Neural crest cell (in vitro differentiated cells): ENCODE data around the gene NRG2. TPM values are rescaled to one million over a fixed set of nuclear protein-coding genes. Genes with fewer than 3 reads are reported as not detected.

Source experiments
- DNase-seq: peaks from one replicate; pipeline ENCODE4 v3.0.0; 2021; ENCODE audit warnings: low read depth, mixed read lengths, low spot score
- H3K27ac Mint-ChIP-seq: one replicate; pipeline ENCODE4 v1.8.0; 2021; ENCODE audit warnings: mild to moderate bottlenecking, mixed read lengths; ENCODE audit not compliant: unreplicated experiment
- H3K27me3 Mint-ChIP-seq: 2 replicates; pipeline ENCODE4 v1.8.0; 2021; ENCODE audit warnings: low read depth, mild to moderate bottlenecking, mixed read lengths
- H3K36me3 Mint-ChIP-seq: 2 replicates; pipeline ENCODE4 v1.8.0; 2021; ENCODE audit warnings: low read depth, mild to moderate bottlenecking, mixed read lengths
- H3K4me1 Mint-ChIP-seq: 2 replicates; pipeline ENCODE4 v1.8.0; 2021; ENCODE audit warnings: mixed read lengths
- H3K4me3 Mint-ChIP-seq: one replicate; pipeline ENCODE4 v1.8.0; 2021; ENCODE audit warnings: mild to moderate bottlenecking, mixed read lengths
- H3K9me3 Mint-ChIP-seq: 2 replicates; pipeline ENCODE4 v1.8.0; 2021; ENCODE audit warnings: mixed read lengths
- total RNA-seq: library from RNA; stranded (reverse); gene quantifications from 2 replicates; pipeline ENCODE4 v1.2.1, GENCODE V29; 2021
- TF ChIP-seq, protein P1 (sequence below): fragments of 200-600 bp; sonication (generic); conservative IDR thresholded peaks from 2 replicates; pipeline ENCODE4 v1.5.0; 2021; ENCODE audit warnings: antibody characterized with exemption, mild to moderate bottlenecking

NRG2 gene
- total RNA-seq, 1 donor from 2014 or later: 0.82 TPM

DNA sequence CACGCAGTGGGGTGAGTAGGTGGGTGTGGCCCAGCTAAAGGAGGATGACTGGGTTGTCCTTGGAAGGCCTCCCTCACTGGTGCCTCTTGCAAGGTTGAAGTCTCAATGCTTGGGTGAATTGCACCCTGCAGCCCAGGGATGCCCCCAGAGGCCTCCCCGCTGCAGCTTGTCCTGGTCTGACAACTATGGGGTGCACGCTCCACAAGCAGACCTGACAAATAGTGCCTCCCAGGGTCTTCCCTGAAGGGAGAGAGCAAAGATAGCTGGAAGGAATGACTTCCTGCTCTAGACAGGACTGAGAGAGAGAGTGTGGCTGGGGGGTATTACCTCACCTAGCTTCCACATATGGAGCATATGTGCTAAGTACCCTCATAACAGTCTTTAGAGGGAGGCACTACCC is 245.8 kb downstream of the NRG2 start:
- no peaks in the 10 kb centered on the region for H3K4me1 Mint-ChIP-seq
- H3K27ac Mint-ChIP-seq: no peak overlapping the region
- no peak for DNase-seq
- no peak overlapping the region for H3K4me3 Mint-ChIP-seq
- TF ChIP-seq, protein P1, sequence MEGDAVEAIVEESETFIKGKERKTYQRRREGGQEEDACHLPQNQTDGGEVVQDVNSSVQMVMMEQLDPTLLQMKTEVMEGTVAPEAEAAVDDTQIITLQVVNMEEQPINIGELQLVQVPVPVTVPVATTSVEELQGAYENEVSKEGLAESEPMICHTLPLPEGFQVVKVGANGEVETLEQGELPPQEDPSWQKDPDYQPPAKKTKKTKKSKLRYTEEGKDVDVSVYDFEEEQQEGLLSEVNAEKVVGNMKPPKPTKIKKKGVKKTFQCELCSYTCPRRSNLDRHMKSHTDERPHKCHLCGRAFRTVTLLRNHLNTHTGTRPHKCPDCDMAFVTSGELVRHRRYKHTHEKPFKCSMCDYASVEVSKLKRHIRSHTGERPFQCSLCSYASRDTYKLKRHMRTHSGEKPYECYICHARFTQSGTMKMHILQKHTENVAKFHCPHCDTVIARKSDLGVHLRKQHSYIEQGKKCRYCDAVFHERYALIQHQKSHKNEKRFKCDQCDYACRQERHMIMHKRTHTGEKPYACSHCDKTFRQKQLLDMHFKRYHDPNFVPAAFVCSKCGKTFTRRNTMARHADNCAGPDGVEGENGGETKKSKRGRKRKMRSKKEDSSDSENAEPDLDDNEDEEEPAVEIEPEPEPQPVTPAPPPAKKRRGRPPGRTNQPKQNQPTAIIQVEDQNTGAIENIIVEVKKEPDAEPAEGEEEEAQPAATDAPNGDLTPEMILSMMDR: no peak
- H3K36me3 Mint-ChIP-seq: no peaks in the 10 kb centered on the region
- H3K9me3 Mint-ChIP-seq: no peaks in the 10 kb centered on the region
- H3K27me3 Mint-ChIP-seq: peaks cover 93% of the 10 kb centered on the region

Other genes starting within 250 kb of the NRG2 start
- gene PSD2, start 247.5 kb downstream of the NRG2 start, total RNA-seq: 0.66 and 0.68 TPM in 2 replicates
- gene PURA, start 70.8 kb upstream of the NRG2 start, total RNA-seq: 5.5 and 5.7 TPM in 2 replicates
- 1.1 and 1.4 TPM in 2 replicates for gene IGIP, start 82.6 kb upstream of the NRG2 start, total RNA-seq
- gene CYSTM1, start 131.9 kb upstream of the NRG2 start, total RNA-seq: 18.2 and 19.8 TPM in 2 replicates